GM19025 (cell line): ENCODE results near the gene FHIT.

Experiments
- ATAC-seq: cut with Tn5 transposase; IDR thresholded peaks from one replicate; pipeline ENCODE4 v1.9.1; 2021; ENCODE audit warnings: mild to moderate bottlenecking, low read depth, moderate library complexity; ENCODE audit not compliant: unreplicated experiment

FHIT gene

GRCh38 chr3:61177450-61177849, 73.8 kb downstream of the FHIT start:
- ATAC-seq = no peak

DNA sequence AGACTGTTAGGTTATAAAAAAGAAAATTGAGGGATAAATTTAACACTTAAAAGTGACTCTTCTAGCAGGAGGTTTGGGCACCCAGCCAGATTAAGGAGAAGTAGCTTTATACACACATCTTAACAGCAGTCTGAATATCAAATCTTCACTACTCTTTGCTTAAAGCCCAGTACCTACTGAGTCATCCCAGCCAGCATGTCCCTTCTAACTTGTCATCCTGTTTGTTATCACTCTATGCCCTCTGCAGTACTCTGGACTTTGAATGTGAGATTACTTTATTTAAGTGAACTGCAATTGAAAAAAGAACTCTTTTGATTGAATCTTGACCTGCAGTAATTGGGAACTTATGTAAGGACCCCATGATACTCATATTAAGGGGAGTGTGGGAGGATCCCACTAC, 77.6 kb downstream of the FHIT start:
- no peak for ATAC-seq

- ATAC-seq = no peak
These were observed 78.6 kb downstream of the FHIT start for GRCh38 chr3:61172684-61173083.

DNA sequence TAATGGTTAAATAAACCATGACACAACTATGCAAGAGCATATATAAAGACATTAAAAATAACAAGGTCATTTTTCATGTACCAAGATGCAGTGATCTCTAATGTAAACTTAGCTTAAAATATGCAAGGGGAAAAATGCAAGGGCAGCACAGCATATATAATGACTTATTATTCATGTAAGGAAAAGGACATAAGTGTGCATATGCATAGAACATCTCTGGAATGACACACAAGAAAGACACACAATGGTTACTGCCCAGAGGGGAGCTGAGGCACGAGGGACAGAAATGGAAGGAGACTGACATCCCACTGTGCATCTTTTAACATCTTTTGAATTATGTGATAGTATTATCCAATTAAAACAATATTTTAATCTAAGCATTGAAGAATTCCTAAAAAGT, 79.0 kb downstream of the FHIT start:
- ATAC-seq = no peak

DNA sequence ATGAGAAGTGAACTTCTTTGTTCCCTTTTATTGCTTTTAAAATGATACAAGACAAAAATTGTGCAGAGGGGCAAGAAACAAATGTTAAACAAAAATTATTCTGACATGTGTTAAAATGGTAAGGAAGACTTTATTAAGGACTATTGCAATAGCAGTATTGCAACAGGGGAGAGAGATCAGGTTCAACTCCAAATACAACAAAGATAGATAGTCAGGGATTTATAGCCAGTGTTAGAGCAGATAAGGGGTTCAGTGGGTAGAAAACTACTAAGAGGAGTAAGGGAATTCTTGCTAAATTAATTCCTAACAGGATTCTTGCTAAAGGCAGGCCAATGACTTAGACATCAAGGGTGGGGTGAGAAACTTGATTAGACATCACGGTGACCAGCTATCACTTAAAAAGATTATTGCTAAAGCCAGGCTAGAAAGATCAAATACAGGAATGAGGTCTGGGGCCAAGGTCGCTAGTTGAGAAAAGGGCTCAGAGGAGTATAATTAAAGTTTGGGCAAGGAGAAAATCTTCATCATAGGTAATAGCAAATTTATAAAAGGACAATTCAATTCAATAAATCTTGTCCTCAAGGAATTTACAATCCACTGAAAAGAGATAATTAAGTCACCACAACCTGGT, 81.5 kb downstream of the FHIT start:
- ATAC-seq = no peak

- no peak for ATAC-seq
These were observed 83.0 kb downstream of the FHIT start for GRCh38 chr3:61168286-61168685.

- no peak for ATAC-seq
These were observed 88.3 kb downstream of the FHIT start for GRCh38 chr3:61162965-61163364.

- ATAC-seq = no peak
These were observed 92.6 kb downstream of the FHIT start for GRCh38 chr3:61158667-61159066.

GRCh38 chr3:61158216-61158615, 93.0 kb downstream of the FHIT start:
- ATAC-seq = no peak

DNA sequence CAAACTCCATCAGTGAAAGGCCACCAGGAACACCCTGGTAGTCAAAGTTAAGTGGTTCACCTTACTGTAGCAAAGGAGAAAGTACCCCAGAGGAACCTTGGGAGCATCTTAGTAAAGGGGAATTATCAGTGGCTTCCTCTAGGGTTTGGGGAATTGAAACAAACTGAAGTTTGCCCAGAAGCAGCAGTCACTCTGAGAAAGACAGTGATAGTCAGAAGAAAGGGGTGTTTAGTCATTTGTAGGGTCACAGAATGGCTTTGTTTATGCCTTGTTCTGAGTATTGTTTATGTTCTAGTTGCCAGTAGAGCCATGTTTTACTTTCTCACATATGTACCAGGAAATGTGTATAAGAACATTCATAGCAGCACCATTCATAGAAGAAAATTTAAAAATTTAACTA, 93.8 kb downstream of the FHIT start:
- no peak for ATAC-seq

DNA sequence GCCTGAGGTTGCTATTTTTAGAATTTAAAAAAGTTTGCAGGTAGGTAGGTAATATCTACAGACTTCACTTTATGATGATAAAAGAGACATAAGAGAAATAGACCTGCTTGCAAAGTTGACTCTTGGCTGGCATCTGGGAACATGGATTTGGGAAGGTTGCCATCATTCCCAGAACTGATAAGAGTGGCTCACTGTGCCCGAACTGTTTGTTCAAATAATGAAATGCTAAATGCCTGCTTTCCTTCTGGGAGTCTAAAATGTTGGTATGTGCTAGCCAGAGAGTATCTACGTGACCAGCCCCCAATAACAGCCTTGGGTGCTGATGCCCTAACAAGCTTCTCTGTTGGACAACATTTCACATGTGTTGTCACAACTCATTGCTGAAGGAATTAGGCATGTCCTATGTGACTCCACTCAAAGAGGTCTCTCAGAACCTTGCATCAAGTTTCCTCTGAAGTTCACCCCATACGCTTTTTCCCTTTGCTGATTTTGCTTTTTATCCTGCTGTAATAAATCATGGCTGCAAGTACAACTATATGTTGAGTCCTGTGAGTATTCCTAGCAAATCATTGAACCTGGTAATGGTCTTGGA, 95.5 kb downstream of the FHIT start:
- no peak for ATAC-seq

GRCh38 chr3:61154457-61155198, 96.6 kb downstream of the FHIT start:
- no peak for ATAC-seq

GRCh38 chr3:61152071-61152470, 99.2 kb downstream of the FHIT start:
- no peak for ATAC-seq

GRCh38 chr3:61149236-61149635, 102.0 kb downstream of the FHIT start:
- no peak for ATAC-seq

GRCh38 chr3:61146010-61146890, 105.0 kb downstream of the FHIT start:
- peak; percentile 48 for ATAC-seq

GRCh38 chr3:61141697-61142096, 109.6 kb downstream of the FHIT start:
- ATAC-seq = no peak

- ATAC-seq = no peak
These were observed 110.0 kb downstream of the FHIT start for GRCh38 chr3:61141227-61141626.

DNA sequence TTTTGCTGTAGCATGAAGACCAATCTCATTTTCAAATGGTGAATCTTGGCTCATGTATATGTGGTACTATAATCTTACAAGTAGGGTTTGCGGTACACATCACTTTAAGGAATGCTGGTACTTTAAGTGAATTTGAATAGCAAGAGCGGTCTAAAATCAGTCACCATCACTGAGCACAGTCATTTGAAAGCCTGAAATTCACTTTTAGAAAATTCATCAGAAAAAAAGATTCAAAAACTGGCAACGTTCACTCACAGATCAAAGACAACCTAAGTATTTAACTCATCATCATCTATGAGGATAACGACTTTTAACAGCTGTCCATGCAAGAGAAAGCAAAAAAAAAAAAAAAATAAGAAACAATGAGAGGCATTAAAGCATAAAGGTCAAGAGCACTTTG, 111.6 kb downstream of the FHIT start:
- ATAC-seq = no peak

DNA sequence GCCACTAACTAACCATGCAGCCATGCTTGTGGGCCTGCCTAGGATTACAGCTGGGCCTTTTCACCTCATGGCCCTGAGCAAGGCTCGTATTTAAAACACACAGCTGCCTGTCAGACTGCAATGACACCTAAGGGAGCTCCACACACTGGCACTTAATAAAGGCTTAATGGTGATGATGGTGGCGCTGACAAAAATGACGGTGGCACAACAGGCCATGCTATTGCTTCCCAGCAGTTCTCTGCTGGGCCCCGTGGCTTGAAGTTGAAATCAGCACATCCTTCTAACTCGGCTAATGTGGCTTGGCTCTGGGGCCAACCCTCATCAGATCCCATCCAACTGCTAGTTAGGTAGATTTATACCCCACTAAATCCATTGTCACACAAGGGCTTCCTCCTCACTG, 112.9 kb downstream of the FHIT start:
- no peak for ATAC-seq

DNA sequence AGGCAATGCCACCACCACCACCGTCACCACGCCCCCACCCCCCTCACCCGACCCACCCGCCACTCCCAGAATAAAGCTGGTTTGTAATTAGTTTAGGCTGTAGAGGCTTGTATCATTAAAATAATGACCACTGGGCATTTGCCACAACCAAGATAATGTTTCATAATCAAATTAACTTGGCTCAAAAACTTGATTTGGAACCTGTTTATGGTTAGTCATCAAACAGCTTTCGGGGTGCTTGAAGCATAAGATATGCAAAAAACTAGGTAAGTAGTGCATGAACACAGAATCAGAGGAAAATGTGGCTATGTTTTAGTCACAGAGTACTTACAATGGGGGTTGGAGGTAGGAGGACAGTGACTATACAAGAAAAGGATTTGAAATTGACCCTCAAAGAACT, 115.1 kb downstream of the FHIT start:
- ATAC-seq = no peak

GRCh38 chr3:61134532-61134931, 116.7 kb downstream of the FHIT start:
- ATAC-seq = no peak
